Endothelial cell of umbilical vein (primary cell): Measurements from ENCODE around the gene LYPD4. TPM values are rescaled to one million over a fixed set of nuclear protein-coding genes. Genes with fewer than 3 reads are reported as not detected.
A peak's percentile ranks its signal among the peaks of the same experiment; 100 is the strongest.

Experiments
- BruUV-seq: library from RNA; stranded (reverse); fragments of 400-500 nt; replicated peaks from 2 replicates; lab custom pipeline; 2021; lab: Mats Ljungman, UMichigan
- CTCF ChIA-PET: fragments of 300-600, 350-600 bp; sonication (Branson Sonifier 250); formaldehyde crosslinking; loops from one replicate; lab custom pipeline; 2021; ENCODE audit warnings: antibody characterized with exemption, inconsistent platforms; lab: Charles Lee
- POLR2A ChIA-PET: fragments of 300-600, 350-600 bp; sonication (Branson Sonifier 250); formaldehyde crosslinking; loops from one replicate; lab custom pipeline; 2021; ENCODE audit warnings: antibody characterized with exemption, inconsistent platforms; lab: Charles Lee
- DNase-seq: peaks from one replicate; pipeline ENCODE4 v3.0.0-alpha.2; 2011; ENCODE audit warnings: low read depth, low spot score
- FAIRE-seq: peaks from 2 replicates; lab custom pipeline; 2011; peaks lifted over from hg19 to GRCh38; lab: Jason Lieb, UNC
- H2AFZ ChIP-seq: 2 replicates; pipeline ENCODE4 v1.6.0; 2012; ENCODE audit warnings: low read depth, low read length, control low read depth, inconsistent platforms
- H3K27ac ChIP-seq: 2 replicates; pipeline ENCODE4 v1.5.1; 2011; ENCODE audit warnings: low read depth, mild to moderate bottlenecking, control low read depth, low read length, moderate library complexity; ENCODE audit not compliant: insufficient read depth
- H3K27me3 ChIP-seq, 2 experiments: 2 replicates each; pipeline versions ENCODE4 v1.6.0 to v1.6.1; 2011; ENCODE audit warnings: low read length in 2 of 2, mixed read lengths in 1 of 2; ENCODE audit not compliant: control insufficient read depth in 2 of 2, insufficient read depth in 2 of 2
- H3K36me3 ChIP-seq, 2 experiments: 2 replicates in 1 of 2; 3 replicates in 1 of 2; pipeline ENCODE4 v1.5.1; 2011; ENCODE audit warnings: low read length in 2 of 2, mild to moderate bottlenecking in 1 of 2, moderate library complexity in 1 of 2; ENCODE audit not compliant: control insufficient read depth in 2 of 2, insufficient read depth in 2 of 2; ENCODE audit errors: extremely low read depth in 1 of 2
- H3K4me1 ChIP-seq: 3 replicates; pipeline ENCODE4 v1.5.1; 2011; ENCODE audit warnings: mild to moderate bottlenecking, low read length; ENCODE audit not compliant: control insufficient read depth, insufficient read depth; ENCODE audit errors: extremely low read depth
- H3K4me2 ChIP-seq: 2 replicates; pipeline ENCODE4 v1.6.1; 2011; ENCODE audit warnings: low read length, control low read depth, mixed read lengths; ENCODE audit not compliant: insufficient read depth
- H3K4me3 ChIP-seq, 3 experiments: fragments of 200-600 bp in 1 of 3; sonication (generic), shearing (Covaris generic) in 1 of 3; replicated peaks in 1 of 3; 2 replicates each; pipeline ENCODE4 v1.5.1; 2011 to 2016; ENCODE audit warnings: control low read depth in 3 of 3, low read length in 3 of 3, mild to moderate bottlenecking in 2 of 3, inconsistent platforms in 1 of 3, low read depth in 1 of 3, moderate library complexity in 1 of 3; ENCODE audit not compliant: insufficient read depth in 1 of 3
- H3K79me2 ChIP-seq: 2 replicates; pipeline ENCODE4 v1.6.0; 2012; ENCODE audit warnings: low read length, inconsistent platforms; ENCODE audit not compliant: control insufficient read depth, insufficient read depth
- H3K9ac ChIP-seq: replicated peaks from 2 replicates; pipeline ENCODE3; 2011; ENCODE audit warnings: low read length, control low read depth; ENCODE audit not compliant: insufficient read depth; ENCODE audit errors: extremely low read depth
- H3K9me1 ChIP-seq: replicated peaks from 3 replicates; pipeline ENCODE4 v1.6.0; 2011; ENCODE audit warnings: mild to moderate bottlenecking, low read length; ENCODE audit not compliant: control insufficient read depth, insufficient read depth; ENCODE audit errors: extremely low read depth
- H3K9me3 ChIP-seq: replicated peaks from 2 replicates; pipeline ENCODE4 v1.5.1; 2012; ENCODE audit warnings: low read length, inconsistent platforms; ENCODE audit not compliant: control insufficient read depth, insufficient read depth
- H4K20me1 ChIP-seq: replicated peaks from 2 replicates; pipeline ENCODE3; 2011; ENCODE audit warnings: mild to moderate bottlenecking, low read length; ENCODE audit not compliant: control insufficient read depth, insufficient read depth; ENCODE audit errors: extremely low read depth
- CTCF ChIP-seq, 2 donors: IDR thresholded peaks; 1 replicate in 1 of 2; 2 replicates in 1 of 2; pipeline ENCODE4 v1.5.1; 2011; ENCODE audit warnings: low read length in 2 of 2, mild to moderate bottlenecking in 2 of 2, moderate library complexity in 2 of 2, control low read depth in 1 of 2, inconsistent platforms in 1 of 2, low read depth in 1 of 2; ENCODE audit not compliant: insufficient read depth in 1 of 2; ENCODE audit errors: extremely low read depth in 1 of 2
- EZH2 ChIP-seq: IDR thresholded peaks from 2 replicates; pipeline ENCODE4 v1.6.1; 2012; ENCODE audit warnings: borderline replicate concordance, low read depth, mild to moderate bottlenecking, moderate library complexity, low read length, inconsistent platforms; ENCODE audit not compliant: severe bottlenecking
- MYC ChIP-seq: IDR thresholded peaks from one replicate; pipeline ENCODE4 v1.6.1; 2011; ENCODE audit warnings: mild to moderate bottlenecking, low read depth, low read length
- POLR2AphosphoS5 ChIP-seq: IDR thresholded peaks from 2 replicates; pipeline ENCODE4 v1.6.1; 2012; ENCODE audit warnings: low read depth, mild to moderate bottlenecking, control low read depth, low read length, moderate library complexity; ENCODE audit not compliant: insufficient read depth
- dilution Hi-C: fragments of 300-500 bp; cut with MboI; formaldehyde crosslinking; loops from one replicate; pipeline ENCODE4 v1.15.0; 2019; ENCODE audit warnings: low sequenced_read_pairs; ENCODE audit not compliant: extremely low pct_ligation_motif_present
- intact Hi-C: fragments of 100-400 bp; cut with micrococcal nuclease; formaldehyde crosslinking; loops from one replicate; pipeline ENCODE4 v1.10.0; 2022
- polyA plus RNA-seq, 4 experiments: library from polyadenylated mRNA; depleted of rRNA in 3 of 4; stranded (reverse) in 3 of 4; unstranded in 1 of 4; fragments of >200 nt; gene quantifications; 2 replicates each; pipeline versions ENCODE4 v1.2.1 to v1.2.3, GENCODE V29; 2011 to 2012; ENCODE audit warnings: missing spikeins in 1 of 4
- total RNA-seq: library from RNA; stranded (reverse); gene quantifications from 2 replicates; pipeline ENCODE4 v1.2.3, GENCODE V29; 2021
- TF ChIP-seq, protein P1 (sequence below): IDR thresholded peaks from 2 replicates; pipeline ENCODE4 v1.6.1; 2011; ENCODE audit not compliant: insufficient read depth, insufficient read length

The LYPD4 gene
- total and polyA plus RNA-seq, 2 donors (not counting 3 experiments of a cell fraction or from before 2014, with no cell fraction given), result not detected

DNA sequence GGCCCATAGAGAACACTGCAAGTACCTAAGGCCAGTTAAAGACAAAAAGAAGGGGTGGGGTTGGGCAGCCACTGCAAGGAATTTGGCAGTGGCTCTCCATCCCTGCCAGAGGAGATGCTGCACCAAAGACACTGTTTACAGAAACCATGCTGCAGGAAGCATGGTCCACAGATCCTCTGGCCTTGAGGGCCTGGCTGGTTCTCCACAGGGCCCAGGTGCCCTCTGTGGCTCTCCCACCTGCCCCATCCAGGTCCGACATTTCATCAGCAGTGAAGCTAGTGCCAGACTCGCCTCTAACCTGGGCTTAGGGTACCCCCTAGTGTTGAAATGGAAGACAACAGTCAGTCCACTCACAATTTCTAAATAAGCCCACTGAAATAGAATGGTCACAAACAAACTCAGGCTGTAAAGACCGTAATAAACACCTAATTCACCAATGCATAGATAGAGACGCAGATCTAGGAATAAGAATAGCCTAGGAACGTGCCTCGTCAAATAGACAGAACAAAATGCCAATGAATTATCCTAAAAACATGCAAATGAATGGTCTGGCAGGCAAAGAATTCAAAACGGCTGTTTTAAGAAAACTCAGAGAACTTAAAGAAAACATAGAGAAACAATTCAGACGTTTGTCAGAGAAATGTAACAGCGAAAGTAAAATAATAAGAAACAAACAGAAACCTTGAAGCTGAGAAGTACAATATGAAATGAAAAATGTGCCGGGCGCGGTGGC is 23.3 kb downstream of the LYPD4 start:
- dilution Hi-C loops, result no loop called here
- H3K4me2 ChIP-seq, result no peak overlapping the region
- H3K36me3 ChIP-seq, result no peaks in the 10 kb centered on the region
- FAIRE-seq (peak; percentile 37), DNase-seq (peak; percentile 53)
- BruUV-seq, result no TSS peak
- H3K79me2 ChIP-seq, result no peaks in the 10 kb centered on the region
- H2AFZ ChIP-seq, result no peak overlapping the region
- TF ChIP-seq, protein P1, sequence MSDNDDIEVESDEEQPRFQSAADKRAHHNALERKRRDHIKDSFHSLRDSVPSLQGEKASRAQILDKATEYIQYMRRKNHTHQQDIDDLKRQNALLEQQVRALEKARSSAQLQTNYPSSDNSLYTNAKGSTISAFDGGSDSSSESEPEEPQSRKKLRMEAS, result no peak
- TF ChIP-seq CTCF (IDR thresholded peaks at IDR 0.05; ENCODE audit: extremely low read depth in 1 of 2, insufficient read depth in 1 of 2, low read depth in 1 of 2, low read length in 2 of 2), result peak; percentile 37 to 64
- no peak overlapping the region for H3K27ac ChIP-seq
- CTCF ChIA-PET, result interaction anchor here (0.7 to 9.8 kb wide), 13 partner anchors 10 to 114 kb away, joined by 3 to 160 read pairs (median 5); partner anchors contain the start of gene CEACAM3
- POLR2A ChIA-PET, result no interaction called here
- no peaks in the 10 kb centered on the region for H3K27me3 ChIP-seq
- H3K9ac ChIP-seq, result no peak overlapping the region
- H3K9me3 ChIP-seq, result no peaks in the 10 kb centered on the region
- H4K20me1 ChIP-seq, result no peaks in the 10 kb centered on the region
- H3K4me3 ChIP-seq, result no peak overlapping the region
- intact Hi-C loops, result loop anchor here (1.0 kb wide), 1 partner anchor 28 kb away; no protein-coding TSS in a partner anchor
- no peaks in the 10 kb centered on the region for H3K4me1 ChIP-seq
- no peaks in the 10 kb centered on the region for H3K9me1 ChIP-seq

DNA sequence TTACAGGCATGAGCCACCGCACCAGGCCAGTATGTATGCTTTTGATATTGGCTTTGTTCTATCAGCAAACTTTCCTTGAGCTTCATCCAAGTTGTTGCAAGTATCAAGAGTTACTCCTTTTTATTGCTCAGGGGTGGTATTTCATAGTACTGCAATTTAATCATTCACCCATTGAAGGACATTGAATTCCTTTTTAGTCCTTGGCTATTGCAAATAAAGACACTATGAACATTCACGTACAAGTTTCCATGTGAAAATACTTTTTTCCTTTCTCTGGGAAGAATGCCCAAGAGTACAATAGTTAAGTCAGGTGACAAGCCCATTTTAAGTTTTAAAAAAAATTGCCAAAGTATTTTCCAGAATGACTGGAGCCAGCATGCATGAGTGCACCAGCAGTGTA is 27.7 kb downstream of the LYPD4 start:
- Histone ChIP-seq H3K9me1 (no peaks in the 10 kb centered on the region), H3K79me2 (no peaks in the 10 kb centered on the region), H3K9ac (no peak overlapping the region), H2AFZ (no peak overlapping the region), H3K36me3 (no peaks in the 10 kb centered on the region), H3K27ac (no peak overlapping the region), H3K4me3 (no peak overlapping the region), H3K27me3 (no peaks in the 10 kb centered on the region), H3K4me1 (no peaks in the 10 kb centered on the region), H3K9me3 (no peaks in the 10 kb centered on the region), H4K20me1 (no peaks in the 10 kb centered on the region), H3K4me2 (no peak overlapping the region)
- dilution Hi-C loops, result no loop called here
- TF ChIP-seq, protein P1, result no peak
- no peak for TF ChIP-seq POLR2AphosphoS5
- no peak for TF ChIP-seq MYC
- no peak for TF ChIP-seq EZH2
- ChIA-PET CTCF (no interaction called here), POLR2A (no interaction called here)
- intact Hi-C loops, result no loop called here
- no peak for DNase-seq
- FAIRE-seq, result no peak
- no TSS peak for BruUV-seq
